GM06990 (cell line): ENCODE data around the gene CAPN10.

Experiments
- DNase-seq: peaks from one replicate; pipeline ENCODE4 v3.0.0-alpha.2; 2011; ENCODE audit not compliant: insufficient read length; ENCODE audit errors: extremely low read depth
- H3K27me3 ChIP-seq: replicated peaks from 2 replicates; pipeline ENCODE4 v1.6.0; 2011; ENCODE audit warnings: low read length; ENCODE audit not compliant: control insufficient read depth, insufficient read depth
- H3K36me3 ChIP-seq: 2 replicates; pipeline ENCODE4 v1.5.1; 2011; ENCODE audit warnings: low read length; ENCODE audit not compliant: control insufficient read depth, insufficient read depth
- H3K4me3 ChIP-seq: replicated peaks from 2 replicates; pipeline ENCODE4 v1.5.1; 2011; ENCODE audit warnings: low read depth, mild to moderate bottlenecking, control low read depth, low read length
- CTCF ChIP-seq: IDR thresholded peaks from 2 replicates; pipeline ENCODE4 v1.5.1; 2011; ENCODE audit warnings: low read length, control low read depth, mild to moderate bottlenecking, inconsistent platforms; ENCODE audit not compliant: insufficient read depth, poor library complexity, severe bottlenecking

CAPN10 gene

DNA sequence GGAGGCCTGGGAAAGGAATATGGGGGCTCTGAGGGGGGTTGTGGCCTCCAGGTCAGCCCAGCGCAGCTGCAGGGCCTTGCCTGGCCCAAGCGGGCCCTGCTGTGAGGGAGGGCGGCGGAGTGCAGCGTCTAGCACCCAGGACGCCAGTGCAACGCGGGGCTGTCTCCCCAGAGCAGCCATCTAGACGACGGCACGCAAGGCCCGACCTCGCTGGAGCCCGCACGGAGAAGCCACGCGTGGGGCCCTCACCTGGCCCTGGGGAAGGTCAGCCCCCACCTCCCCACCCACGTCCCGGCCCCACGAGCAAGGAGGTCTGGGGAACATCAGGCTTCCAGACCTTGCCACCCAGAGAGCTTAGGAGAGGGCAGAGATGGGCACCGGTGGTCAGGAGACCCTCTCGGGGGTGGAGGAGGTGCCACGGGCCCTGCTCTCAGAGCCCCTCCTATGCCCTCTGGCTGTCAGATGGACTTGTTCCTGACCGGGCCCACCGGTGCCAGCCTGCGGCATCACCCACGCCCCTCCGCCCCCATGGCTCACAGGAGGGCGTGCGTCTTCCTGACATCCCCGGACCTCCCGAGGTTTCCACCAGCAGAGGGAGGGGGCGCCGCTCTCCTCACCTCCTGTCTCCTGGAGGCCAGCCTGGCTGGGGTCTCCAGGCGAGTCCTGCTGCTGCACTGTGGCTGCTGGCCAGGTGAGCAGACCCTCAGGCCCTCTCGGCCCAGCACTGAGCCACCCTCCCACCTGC is 55.7 kb downstream of the CAPN10 start:
- H3K36me3 ChIP-seq = no peaks in the 10 kb centered on the region
- no peak for TF ChIP-seq CTCF
- H3K4me3 ChIP-seq = no peak overlapping the region
- no peak for DNase-seq
- no peaks in the 10 kb centered on the region for H3K27me3 ChIP-seq

DNA sequence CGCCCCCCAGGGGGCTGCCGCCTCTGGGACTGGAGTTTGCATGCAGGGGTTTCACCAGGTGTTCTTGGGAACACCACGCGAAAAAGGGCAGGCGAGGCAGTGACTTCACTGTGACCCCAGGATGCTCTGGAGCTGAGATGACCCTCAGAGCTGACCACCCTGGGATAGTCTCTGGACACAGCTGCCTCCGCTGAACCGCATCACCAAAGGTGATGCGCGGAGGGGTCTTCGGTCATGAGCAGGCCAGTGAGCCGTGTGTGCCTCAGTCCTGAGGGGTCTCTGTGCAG is 56.2 kb downstream of the CAPN10 start:
- no peak for TF ChIP-seq CTCF
- Histone ChIP-seq H3K36me3 (no peaks in the 10 kb centered on the region), H3K27me3 (no peaks in the 10 kb centered on the region), H3K4me3 (no peak overlapping the region)
- DNase-seq = no peak

DNA sequence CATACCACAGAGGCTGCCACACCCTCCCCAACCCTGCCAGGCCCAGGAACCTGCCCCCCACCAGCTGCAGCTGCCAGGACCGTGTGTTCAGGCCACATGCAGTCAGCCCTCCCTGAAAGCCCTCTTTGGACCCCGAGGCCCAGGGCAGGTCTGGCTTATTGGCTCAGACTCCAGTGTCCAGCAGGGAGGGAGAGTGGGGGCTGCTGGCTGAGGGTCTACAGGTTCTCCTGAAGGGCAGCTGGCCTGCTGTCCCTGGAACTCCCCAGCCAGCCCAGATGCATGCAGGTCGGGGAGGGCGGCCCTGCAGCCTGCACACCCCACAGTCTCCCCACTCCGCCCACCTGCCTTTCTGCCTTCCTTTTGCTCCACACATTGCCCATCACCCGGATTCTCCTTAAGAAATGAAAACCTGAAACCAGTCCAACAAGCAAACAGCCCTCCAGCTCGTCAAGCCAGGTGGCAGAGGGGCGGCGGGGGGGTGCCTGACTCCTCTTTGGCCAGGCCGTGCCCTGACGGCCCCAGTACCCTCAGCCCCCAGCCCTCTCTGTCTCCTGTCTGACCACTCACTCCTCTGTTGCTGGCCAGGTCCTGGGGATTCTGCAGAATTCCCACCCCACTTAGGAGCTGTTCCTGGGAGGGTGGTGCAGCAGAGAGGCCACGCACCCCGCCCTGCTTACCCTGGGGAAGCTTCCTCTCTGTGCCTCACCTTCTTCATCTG is 56.7 kb downstream of the CAPN10 start:
- Histone ChIP-seq H3K4me3 (no peak overlapping the region), H3K27me3 (no peaks in the 10 kb centered on the region), H3K36me3 (no peaks in the 10 kb centered on the region)
- TF ChIP-seq CTCF = no peak
- DNase-seq = no peak

GRCh38 chr2:240643811-240644150 is 57.2 kb downstream of the CAPN10 start:
- Histone ChIP-seq H3K36me3 (no peaks in the 10 kb centered on the region), H3K27me3 (no peaks in the 10 kb centered on the region), H3K4me3 (no peak overlapping the region)
- DNase-seq = no peak
- no peak for TF ChIP-seq CTCF

DNA sequence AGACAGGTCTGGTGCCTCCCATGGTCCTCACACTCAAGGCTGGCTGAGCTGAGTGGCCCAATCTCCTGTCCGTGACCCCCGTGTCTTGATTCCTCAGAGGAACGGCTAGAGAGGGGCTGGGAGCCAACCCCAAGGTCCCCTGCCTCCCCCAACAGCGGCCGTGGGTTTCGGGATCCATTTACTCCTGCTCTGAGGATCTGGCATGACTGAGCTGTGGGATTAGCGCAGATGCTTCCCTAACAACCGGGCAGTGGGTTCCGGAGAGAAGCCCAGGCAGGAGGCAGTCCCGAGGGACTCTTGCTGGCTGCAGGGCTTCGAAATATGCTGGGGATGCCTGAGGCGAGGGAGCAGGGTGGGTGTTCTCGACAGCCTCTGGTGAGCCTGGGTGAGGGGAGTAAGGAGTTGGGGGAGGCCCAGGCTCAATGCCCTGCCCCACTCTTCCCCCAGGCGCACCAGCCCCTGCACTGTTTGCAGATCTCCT is 57.7 kb downstream of the CAPN10 start:
- H3K27me3 ChIP-seq = no peaks in the 10 kb centered on the region
- no peak for DNase-seq
- no peak overlapping the region for H3K4me3 ChIP-seq
- no peak for TF ChIP-seq CTCF
- H3K36me3 ChIP-seq = no peaks in the 10 kb centered on the region
